Lung (tissue), 12 donors: Measurements from ENCODE around the gene NFATC1. TPM values are rescaled to one million over a fixed set of nuclear protein-coding genes. Genes with fewer than 3 reads are reported as not detected.

Source experiments
- ATAC-seq: fragments of 200-7000 bp; cut with Tn5 transposase; one replicate; pipeline ENCODE4 v1.9.1; 2020; ENCODE audit warnings: moderate number of reproducible peaks; ENCODE audit not compliant: insufficient read depth, low FRiP score
- DNase-seq, 3 donors: peaks; one replicate each; pipeline ENCODE4 v3.0.0-alpha.2; 2013 to 2017
- H3K27ac ChIP-seq, 2 donors: one replicate each; pipeline ENCODE4 v1.5.1; 2013; ENCODE audit warnings: mild to moderate bottlenecking in 2 of 2, moderate library complexity in 2 of 2, control low read depth in 1 of 2, inconsistent platforms in 1 of 2, low read depth in 1 of 2, low read length in 1 of 2
- H3K27me3 ChIP-seq, 3 donors: one replicate each; pipeline ENCODE4 v1.5.1; 2013; ENCODE audit warnings: low read length in 2 of 3; ENCODE audit not compliant: control insufficient read depth in 3 of 3, insufficient read depth in 3 of 3
- H3K36me3 ChIP-seq, 4 donors: one replicate each; pipeline ENCODE4 v1.5.1; 2013; ENCODE audit warnings: low read length in 4 of 4, mild to moderate bottlenecking in 1 of 4, moderate library complexity in 1 of 4; ENCODE audit not compliant: control insufficient read depth in 4 of 4, insufficient read depth in 4 of 4
- H3K4me1 ChIP-seq, 5 donors: one replicate each; pipeline ENCODE4 v1.5.1; 2013; ENCODE audit warnings: low read length in 5 of 5, mild to moderate bottlenecking in 2 of 5, moderate library complexity in 1 of 5; ENCODE audit not compliant: control insufficient read depth in 5 of 5, insufficient read depth in 5 of 5
- H3K4me3 ChIP-seq: one replicate; pipeline ENCODE4 v1.5.1; 2013; ENCODE audit warnings: mild to moderate bottlenecking, control low read depth, moderate library complexity
- H3K9ac ChIP-seq, 2 donors: one replicate each; pipeline ENCODE4 v1.5.1; 2013; ENCODE audit warnings: low read length in 2 of 2, control low read depth in 1 of 2; ENCODE audit not compliant: insufficient read depth in 1 of 2
- H3K9me3 ChIP-seq, 4 donors: one replicate each; pipeline ENCODE4 v1.5.1; 2013; ENCODE audit warnings: low read length in 3 of 4, mild to moderate bottlenecking in 1 of 4, moderate library complexity in 1 of 4; ENCODE audit not compliant: control insufficient read depth in 4 of 4, insufficient read depth in 3 of 4
- WGBS, 2 donors: extraction: QIAGEN DNeasy Blood & Tissue Kit; methylation state at CpG; one replicate each; pipeline ENCODE4 v1.1.7; 2013; 5-methylcytosine and 5-hydroxymethylcytosine counted together
- polyA plus RNA-seq, 2 donors: library from polyadenylated mRNA; stranded (reverse); fragments of 200-250 nt; gene quantifications; one replicate each; pipeline ENCODE4 v1.2.1, GENCODE V29; 2013
- total RNA-seq, 2 donors: library from RNA; depleted of rRNA in 1 of 2; stranded (reverse); fragments of >200 nt in 1 of 2; gene quantifications; one replicate each; pipeline ENCODE4 v1.2.1, GENCODE V29; 2014 to 2021
- TF ChIP-seq, protein P1 (sequence below): IDR thresholded peaks from 2 replicates; pipeline ENCODE4 v1.5.1; 2012; ENCODE audit warnings: mild to moderate bottlenecking; ENCODE audit errors: control extremely low read depth, extremely low read depth
- donor health status: control.
- donor health status: control.
- donor health status: Bipolar disorder and iron deficiency.
- donor health status: healthy.
- donor health status: DM: yes; HTN: yes; CAD: no.

The NFATC1 gene
- total and polyA plus RNA-seq, 4 donors: 8.6 to 25.5 (median 12.9) TPM

DNA sequence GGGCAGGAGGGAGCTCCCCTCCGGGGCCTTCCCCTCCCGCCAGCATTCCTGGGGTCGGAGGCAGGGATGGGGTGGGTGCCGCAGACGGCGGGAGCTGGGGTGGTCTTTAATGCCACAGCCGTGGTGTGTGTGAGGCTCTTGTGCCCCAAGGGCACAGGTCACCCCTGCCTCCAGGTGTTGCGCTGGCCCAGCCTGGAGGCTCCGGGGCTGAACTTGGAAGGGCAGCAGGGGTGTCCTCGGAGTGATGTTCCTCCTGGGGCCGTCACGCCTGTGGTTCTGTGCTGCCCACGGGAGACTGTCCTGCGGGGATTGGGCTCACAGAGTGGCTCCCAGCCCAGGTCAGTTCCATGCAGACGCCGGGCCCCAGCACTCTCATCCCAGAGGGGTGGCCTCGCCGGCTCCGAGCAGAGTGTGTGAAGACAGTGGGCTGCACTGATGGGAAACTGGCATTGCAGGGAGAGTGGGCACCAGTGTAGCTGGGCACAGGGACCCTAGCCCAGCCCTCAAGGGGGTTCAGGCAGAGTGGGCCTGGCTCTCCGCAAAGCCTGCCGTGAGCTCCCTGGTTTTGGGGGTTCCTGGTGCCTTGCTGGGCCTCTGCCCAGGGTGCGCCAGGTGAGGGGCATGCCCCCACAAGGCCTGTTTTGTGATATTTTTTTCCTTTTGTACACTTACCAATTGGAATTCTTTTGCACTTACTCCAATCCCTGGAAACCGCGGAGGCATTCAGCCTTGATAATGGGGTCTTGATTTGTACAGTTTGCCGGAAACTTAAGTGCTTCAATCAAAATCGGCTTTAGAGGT is 56.7 kb downstream of the NFATC1 start:
- no peak overlapping the region for H3K9ac ChIP-seq
- no peak overlapping the region for H3K4me3 ChIP-seq
- no peak for ATAC-seq
- H3K27me3 ChIP-seq: no peaks in the 10 kb centered on the region
- no peaks in the 10 kb centered on the region for H3K9me3 ChIP-seq
- TF ChIP-seq, protein P1, sequence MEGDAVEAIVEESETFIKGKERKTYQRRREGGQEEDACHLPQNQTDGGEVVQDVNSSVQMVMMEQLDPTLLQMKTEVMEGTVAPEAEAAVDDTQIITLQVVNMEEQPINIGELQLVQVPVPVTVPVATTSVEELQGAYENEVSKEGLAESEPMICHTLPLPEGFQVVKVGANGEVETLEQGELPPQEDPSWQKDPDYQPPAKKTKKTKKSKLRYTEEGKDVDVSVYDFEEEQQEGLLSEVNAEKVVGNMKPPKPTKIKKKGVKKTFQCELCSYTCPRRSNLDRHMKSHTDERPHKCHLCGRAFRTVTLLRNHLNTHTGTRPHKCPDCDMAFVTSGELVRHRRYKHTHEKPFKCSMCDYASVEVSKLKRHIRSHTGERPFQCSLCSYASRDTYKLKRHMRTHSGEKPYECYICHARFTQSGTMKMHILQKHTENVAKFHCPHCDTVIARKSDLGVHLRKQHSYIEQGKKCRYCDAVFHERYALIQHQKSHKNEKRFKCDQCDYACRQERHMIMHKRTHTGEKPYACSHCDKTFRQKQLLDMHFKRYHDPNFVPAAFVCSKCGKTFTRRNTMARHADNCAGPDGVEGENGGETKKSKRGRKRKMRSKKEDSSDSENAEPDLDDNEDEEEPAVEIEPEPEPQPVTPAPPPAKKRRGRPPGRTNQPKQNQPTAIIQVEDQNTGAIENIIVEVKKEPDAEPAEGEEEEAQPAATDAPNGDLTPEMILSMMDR: no peak
- H3K36me3 ChIP-seq: peaks cover 0 to 37% (median 0%) of the 10 kb centered on the region in 4 donors
- WGBS, 2 donors: 96% methylated on average over 26 of the region's 26 CpGs
- no peak for DNase-seq
- H3K27ac ChIP-seq: no peak overlapping the region
- H3K4me1 ChIP-seq: peaks cover 0 to 9% (median 0%) of the 10 kb centered on the region in 5 donors

DNA sequence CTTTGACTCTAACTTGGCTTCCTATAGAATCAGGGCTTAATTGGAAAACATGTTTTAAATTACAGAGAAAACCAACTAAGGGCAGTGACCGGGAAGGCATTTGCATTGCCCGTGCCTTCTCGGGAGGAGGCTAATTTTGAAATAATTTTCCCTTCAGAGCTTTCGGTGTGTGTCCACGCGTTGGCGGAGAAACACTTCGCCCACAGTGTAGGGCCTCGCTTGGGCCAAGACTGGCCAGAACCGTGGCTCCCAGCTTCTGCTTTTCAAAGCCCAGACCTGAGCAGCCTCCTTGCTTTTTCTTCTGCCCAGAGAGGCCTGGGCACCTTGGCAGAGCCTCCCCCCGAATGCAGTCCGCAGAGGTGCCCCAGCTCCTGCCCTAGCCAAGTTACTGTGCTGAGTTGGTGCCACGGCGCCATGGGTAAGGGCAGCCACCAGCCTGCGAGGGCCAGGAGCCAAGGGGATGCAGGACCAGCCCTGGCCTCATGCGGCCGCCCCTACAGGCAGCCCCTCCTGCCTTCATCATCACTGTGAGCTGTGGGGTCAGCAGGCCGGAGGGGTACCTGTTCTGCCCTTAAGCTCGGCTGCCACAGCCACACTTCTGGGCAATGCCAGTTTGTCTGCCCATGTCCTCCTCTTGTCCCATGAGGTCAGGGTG is 57.4 kb downstream of the NFATC1 start:
- H3K9ac ChIP-seq: no peak overlapping the region

DNA sequence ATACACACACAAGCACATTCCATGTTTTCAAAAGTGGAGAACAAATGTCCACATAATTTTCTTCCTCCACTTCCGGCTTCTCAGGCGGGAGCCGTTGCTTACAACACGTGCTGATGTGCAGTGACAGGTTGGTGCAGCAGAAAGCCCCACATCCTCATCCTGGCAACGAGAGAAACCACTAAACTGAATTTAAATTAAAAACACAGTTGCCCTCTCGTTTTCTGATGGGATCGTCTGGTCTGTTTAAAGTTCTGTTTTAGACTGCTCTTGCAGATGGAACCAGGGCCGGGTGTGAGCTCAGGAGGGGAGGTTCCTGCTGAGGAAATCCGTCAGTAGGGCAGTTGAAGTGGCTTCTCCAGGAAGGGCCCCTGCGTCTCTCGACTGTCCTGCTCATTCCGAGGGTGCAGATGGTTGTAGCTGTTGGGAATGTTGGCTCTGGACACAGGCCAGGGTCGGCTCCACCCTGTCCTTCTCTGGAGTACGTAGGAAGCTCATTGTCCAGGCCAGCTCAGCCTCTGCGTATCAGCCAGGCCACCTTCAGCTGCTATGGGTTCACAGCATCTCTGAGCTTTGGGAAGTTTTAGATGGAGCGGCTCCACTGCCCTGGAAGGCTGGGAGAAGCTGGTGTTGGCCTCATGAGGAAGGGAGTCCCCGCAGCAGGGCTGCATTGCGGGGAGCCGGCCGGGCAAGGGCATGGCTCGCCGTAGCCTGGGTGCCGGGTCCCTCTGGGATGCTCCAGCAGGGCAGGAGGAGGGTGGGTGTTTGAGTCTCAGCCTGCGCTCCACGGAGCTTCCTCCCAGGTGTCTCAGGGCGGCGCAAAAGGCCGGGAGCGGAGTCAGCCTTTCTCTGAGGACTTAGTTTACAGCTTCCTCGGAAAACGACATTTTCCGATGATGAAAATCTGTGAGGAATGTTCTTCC is 58.3 kb downstream of the NFATC1 start:
- H3K9me3 ChIP-seq: no peaks in the 10 kb centered on the region
- DNase-seq: peak; percentile 37 to 57 (median 48)
- H3K27me3 ChIP-seq: no peaks in the 10 kb centered on the region
- peak overlapping the region in 1 of 2 donors; percentile 45 for H3K27ac ChIP-seq
- H3K36me3 ChIP-seq: peaks cover 0 to 35% (median 0%) of the 10 kb centered on the region in 4 donors
- WGBS, 2 donors: 72% methylated on average over 32 of the region's 32 CpGs
- peaks cover 0 to 13% (median 6%) of the 10 kb centered on the region in 5 donors for H3K4me1 ChIP-seq
- peak; percentile 45 for ATAC-seq
- H3K9ac ChIP-seq: no peak overlapping the region
- TF ChIP-seq, protein P1: no peak
- H3K4me3 ChIP-seq: no peak overlapping the region

More for the DNA sequence above, 57.4 kb downstream of the NFATC1 start:
- TF ChIP-seq, protein P1: no peak
- Histone ChIP-seq H3K27ac (peak overlapping the region in 1 of 2 donors; percentile 41), H3K27me3 (no peaks in the 10 kb centered on the region), H3K4me3 (no peak overlapping the region), H3K36me3 (peaks cover 0 to 37% (median 0%) of the 10 kb centered on the region in 4 donors), H3K4me1 (peaks cover 0 to 11% (median 0%) of the 10 kb centered on the region in 5 donors), H3K9me3 (no peaks in the 10 kb centered on the region)
- DNase-seq (no peak), ATAC-seq (no peak)
- 91 to 95% methylated on average over 16 to 19 of the region's 19 CpGs for WGBS, 2 donors
